Measurements from ENCODE around the gene CGNL1. TPM values are rescaled to one million over a fixed set of nuclear protein-coding genes. Genes with fewer than 3 reads are reported as not detected.

Gene CGNL1
- total and polyA plus RNA-seq, 11 donors, result 3.8 to 40.0 (median 23.4) TPM

GRCh38 chr15:57502116-57502515 is 125.8 kb downstream of the CGNL1 start:
- DNase-seq, result no peak
- Histone ChIP-seq H3K36me3 (no peaks in the 10 kb centered on the region), H3K27ac (peak overlapping the region in 5 of 12 donors; percentile 23 to 55 (median 35)), H3K4me1 (peaks cover 0 to 63% (median 30%) of the 10 kb centered on the region in 12 donors), H3K9me3 (no peaks in the 10 kb centered on the region), H3K4me3 (no peak overlapping the region), H3K27me3 (no peaks in the 10 kb centered on the region)
- intact Hi-C loops (cut with DNase I), result no loop called here
- 17 to 27% (median 19%) methylated on average over 2 of the region's 2 CpGs for WGBS, 4 donors
- ATAC-seq, result peak in 2 of 4 donors; percentile 4 to 17
- TF ChIP-seq CTCF (IDR thresholded peaks at IDR 0.05) (no peak), POLR2A (IDR thresholded peaks at IDR 0.05) (no peak)

- H3K36me3 ChIP-seq, result no peaks in the 10 kb centered on the region
- TF ChIP-seq POLR2A (IDR thresholded peaks at IDR 0.05), result no peak
- TF ChIP-seq CTCF (IDR thresholded peaks at IDR 0.05), result peak in 1 of 12 donors; percentile 7
- intact Hi-C loops (cut with DNase I), result no loop called here
- DNase-seq, result no peak
- no peaks in the 10 kb centered on the region for H3K27me3 ChIP-seq
- H3K9me3 ChIP-seq, result no peaks in the 10 kb centered on the region
- no peak overlapping the region for H3K4me3 ChIP-seq
- WGBS, 4 donors, result 95 to 96% (median 95%) methylated on average over 4 to 6 of the region's 6 CpGs
- H3K27ac ChIP-seq, result peak overlapping the region in 1 of 12 donors; percentile 35
- ATAC-seq, result no peak
- peaks cover 0 to 58% (median 30%) of the 10 kb centered on the region in 12 donors for H3K4me1 ChIP-seq
These were observed 126.9 kb downstream of the CGNL1 start for GRCh38 chr15:57503051-57503702.

GRCh38 chr15:57503911-57504598 is 127.8 kb downstream of the CGNL1 start:
- no peaks in the 10 kb centered on the region for H3K9me3 ChIP-seq
- peak overlapping the region in 2 of 12 donors; percentile 15 to 32 for H3K27ac ChIP-seq
- no peak overlapping the region for H3K4me3 ChIP-seq
- no peaks in the 10 kb centered on the region for H3K36me3 ChIP-seq
- TF ChIP-seq CTCF (IDR thresholded peaks at IDR 0.05) (no peak), POLR2A (IDR thresholded peaks at IDR 0.05) (no peak)
- H3K27me3 ChIP-seq, result no peaks in the 10 kb centered on the region
- intact Hi-C loops (cut with DNase I), result no loop called here
- H3K4me1 ChIP-seq, result peaks cover 0 to 61% (median 32%) of the 10 kb centered on the region in 12 donors
- ATAC-seq (peak in 1 of 4 donors; percentile 3), DNase-seq (no peak)
- WGBS, 4 donors, result 67 to 78% (median 70%) methylated on average over 9 of the region's 9 CpGs

GRCh38 chr15:57504599-57504940 is 128.3 kb downstream of the CGNL1 start:
- H3K9me3 ChIP-seq, result no peaks in the 10 kb centered on the region
- H3K4me1 ChIP-seq, result peaks cover 0 to 66% (median 33%) of the 10 kb centered on the region in 12 donors
- H3K27ac ChIP-seq, result peak overlapping the region in 4 of 12 donors; percentile 13 to 70 (median 24)
- 75 to 92% (median 86%) methylated on average over 1 of the region's 1 CpG for WGBS, 4 donors
- H3K27me3 ChIP-seq, result no peaks in the 10 kb centered on the region
- no peak for TF ChIP-seq CTCF (IDR thresholded peaks at IDR 0.05)
- no peak for TF ChIP-seq POLR2A (IDR thresholded peaks at IDR 0.05)
- intact Hi-C loops (cut with DNase I), result no loop called here
- no peaks in the 10 kb centered on the region for H3K36me3 ChIP-seq
- ATAC-seq (no peak), DNase-seq (no peak)
- H3K4me3 ChIP-seq, result no peak overlapping the region
